GM18505 (cell line): Measurements from ENCODE around the gene PRM1.
A peak's percentile ranks its signal among the peaks of the same experiment; 100 is the strongest.

Experiments used
- ATAC-seq: cut with Tn5 transposase; IDR thresholded peaks from one replicate; pipeline ENCODE4 v1.9.1; 2021; ENCODE audit not compliant: unreplicated experiment
- POLR2A ChIP-seq: IDR thresholded peaks from 4 replicates; pipeline ENCODE4 v1.6.1; 2011; ENCODE audit warnings: borderline replicate concordance; ENCODE audit not compliant: insufficient read depth, insufficient read length; ENCODE audit errors: extremely low read depth

The PRM1 gene

DNA sequence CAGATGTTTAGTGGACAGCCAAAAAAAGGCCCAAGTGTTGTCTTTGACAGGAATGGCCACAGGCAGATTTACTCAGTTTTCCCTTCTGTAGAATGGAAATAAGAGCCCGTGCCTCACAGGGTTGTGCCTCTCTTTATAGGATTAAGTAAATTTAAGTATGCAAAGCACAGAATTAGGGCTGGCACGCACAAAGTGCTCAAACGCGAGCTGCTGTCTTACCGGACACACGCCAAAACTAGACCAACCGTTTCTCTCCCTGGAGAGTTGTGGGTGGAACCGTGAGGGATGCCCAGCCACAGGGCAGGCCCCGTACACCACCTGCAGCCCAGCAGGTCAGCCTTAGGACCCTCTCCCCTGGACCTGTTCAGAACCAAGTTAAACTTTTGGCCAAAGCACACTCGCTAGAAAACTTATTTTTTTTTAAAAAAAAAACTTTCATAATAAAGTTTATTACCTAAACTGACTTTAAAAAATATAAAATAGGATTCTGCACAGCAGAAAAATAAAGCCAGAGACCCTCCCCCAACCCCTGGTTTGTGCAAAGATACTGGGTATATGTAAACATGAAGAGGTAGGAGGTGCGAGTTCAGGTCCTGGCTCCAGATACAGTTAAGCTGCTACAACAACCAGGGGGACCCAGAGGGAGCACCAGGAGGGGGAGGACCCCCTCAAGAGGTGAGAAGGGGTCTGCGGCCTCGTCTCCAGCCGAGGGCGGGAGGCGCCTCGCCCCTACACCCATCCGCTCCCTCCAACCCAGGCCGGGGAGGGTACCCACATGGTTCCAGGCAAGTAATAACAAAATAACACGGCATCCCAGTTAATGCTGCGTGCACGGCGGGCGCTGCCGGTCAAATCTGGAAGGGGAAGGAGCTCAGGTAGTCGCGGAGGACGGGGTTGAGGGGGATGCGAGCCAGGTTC lies 26.9 kb downstream of the PRM1 start:
- no peak for ATAC-seq
- TF ChIP-seq POLR2A = peak; percentile 2

DNA sequence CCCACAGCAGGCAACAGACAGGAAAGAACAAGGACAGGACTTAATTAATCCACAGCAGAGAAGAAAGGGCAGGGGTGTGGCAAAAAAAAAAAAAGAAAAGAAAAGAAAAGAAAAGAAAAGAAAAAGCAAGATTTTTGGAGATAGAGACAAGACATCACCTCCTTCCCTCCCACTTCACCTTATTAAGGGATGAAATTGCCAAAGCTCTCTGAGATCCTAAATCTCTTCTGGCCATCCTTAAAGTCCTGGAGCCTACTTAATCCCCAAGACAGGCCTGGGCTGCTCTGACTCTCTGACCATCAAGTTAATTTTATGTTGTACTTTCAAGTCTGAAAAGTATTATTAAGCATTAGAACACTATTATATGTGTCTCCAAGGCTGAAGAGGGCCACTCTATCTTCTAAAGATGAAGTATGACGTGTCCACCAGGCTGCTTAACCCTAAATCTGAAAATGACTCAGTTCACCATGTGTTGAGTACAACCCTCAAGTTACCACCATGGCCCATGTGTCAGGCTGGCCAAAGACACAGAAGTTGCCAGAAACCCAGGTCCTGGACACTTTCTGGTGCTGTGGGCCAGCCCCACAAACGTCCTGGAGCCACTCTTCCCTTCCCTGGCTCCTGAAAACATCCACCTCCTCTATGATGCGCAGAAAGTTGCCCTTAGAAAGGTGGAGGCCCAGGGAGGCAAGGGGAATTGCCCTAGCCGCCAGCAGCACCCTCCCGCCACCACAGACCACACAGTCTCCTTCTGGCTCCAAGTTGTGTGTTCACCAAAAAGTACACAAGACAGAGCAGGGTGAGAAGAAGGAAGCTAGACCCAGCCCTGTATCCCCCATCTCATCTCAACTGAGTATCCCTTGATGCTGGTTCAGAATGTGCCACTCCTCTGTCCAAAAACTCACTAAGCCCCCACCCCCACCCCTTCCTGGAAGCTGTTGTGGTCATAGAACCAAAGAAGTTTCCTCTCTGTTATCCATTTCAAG lies 27.8 kb downstream of the PRM1 start:
- ATAC-seq = no peak
- peak; percentile 55 for TF ChIP-seq POLR2A

DNA sequence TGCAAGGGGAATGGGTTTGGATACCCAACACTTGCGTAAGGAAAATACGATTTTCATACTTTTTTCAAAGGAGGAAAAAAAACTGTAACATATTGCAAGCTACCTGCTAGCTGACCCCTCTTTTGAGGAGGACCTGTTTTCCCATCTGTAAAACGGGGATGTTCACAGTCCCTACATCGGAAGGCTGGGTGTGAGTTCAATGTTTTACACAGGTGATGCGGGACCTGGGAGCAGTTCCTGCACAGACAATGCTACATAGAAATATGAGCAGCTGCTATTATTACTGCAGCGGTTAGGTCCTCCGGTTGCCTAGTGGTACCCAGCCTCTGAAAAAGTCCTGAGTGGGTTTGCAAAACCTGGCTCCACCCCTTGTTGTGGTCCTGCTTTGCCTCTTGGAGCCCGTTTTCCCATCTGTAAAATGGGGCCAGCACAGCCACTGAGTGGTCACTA lies 28.6 kb downstream of the PRM1 start:
- no peak for ATAC-seq
- peak; percentile 2 for TF ChIP-seq POLR2A

GRCh38 chr16:11251525-11252481 lies 29.3 kb downstream of the PRM1 start:
- no peak for ATAC-seq
- peak; percentile 63 for TF ChIP-seq POLR2A

- no peak for ATAC-seq
- no peak for TF ChIP-seq POLR2A
These were observed 30.2 kb downstream of the PRM1 start for GRCh38 chr16:11250786-11251524.

DNA sequence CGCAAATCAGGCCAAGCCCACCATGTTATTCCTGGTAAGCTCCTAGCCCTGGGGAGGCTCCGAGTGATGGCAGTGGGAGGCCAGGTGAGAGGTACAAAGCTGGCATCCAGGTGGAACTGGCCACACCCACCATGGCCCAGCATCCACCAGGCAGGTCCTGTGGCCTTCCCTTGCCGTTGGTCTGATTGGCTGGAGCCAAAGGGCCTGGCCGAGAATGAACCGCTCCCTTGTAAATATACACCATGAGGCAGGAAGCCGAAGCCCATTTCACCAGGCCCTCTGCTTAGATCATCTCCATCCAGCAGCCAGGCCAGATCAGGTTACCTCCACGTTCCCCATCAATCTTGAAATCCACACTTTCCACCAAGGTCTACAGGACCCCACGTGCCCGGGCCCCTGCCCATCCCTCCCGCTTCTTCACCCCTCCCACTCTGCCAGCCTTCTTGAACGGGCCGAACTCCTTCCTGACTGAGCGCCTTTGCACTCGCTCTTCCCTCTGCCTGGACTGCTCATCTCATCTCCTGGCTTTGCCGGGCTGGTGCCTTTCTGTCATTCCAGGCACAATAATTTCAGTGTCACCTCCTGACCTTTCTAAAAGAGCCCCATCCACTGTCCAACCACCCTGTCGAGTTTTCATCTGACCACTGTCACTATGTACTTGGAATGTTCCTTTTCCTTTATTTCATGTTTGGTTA lies 30.9 kb downstream of the PRM1 start:
- no peak for ATAC-seq
- peak; percentile 42 for TF ChIP-seq POLR2A

DNA sequence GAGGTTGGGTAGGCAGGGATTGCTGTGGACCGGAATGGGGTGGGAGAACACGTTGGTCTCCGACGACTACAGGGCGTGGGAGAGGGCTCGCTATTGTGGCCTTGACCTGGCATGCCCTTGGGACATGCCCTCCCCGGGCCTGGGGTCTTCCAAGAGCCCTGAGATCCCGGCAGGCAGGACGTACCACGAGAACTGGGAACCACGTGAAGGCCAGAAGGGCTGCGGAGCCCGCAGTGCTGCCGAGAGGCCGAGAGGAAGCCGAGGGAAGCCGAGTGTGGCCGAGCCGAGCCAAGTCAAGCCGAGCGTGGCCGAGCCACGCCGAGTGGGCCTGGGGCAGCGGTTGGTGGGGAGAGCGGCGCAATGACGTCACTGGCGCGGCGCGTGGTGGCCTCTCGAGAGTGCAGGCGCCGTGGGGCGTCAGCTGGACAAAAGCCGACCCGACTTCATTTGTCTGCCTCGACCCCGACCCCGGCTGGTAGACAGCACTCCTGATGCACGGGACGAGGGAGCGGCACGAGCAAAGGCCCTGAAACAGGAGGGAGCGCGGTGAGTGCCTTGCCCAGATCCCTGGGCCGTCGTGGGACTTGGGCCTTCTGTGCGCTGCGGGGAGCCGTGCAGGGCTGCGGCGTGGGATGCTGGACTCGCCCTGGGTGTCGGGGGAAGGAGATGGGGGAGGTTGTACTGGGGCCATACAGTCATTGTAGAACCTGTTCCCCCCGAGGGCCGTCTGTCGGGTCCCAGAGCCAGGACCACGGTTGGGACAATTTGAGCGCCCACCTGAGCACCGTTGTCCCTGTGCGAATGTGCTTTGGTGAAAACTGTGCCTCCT lies 31.7 kb downstream of the PRM1 start:
- no peak for TF ChIP-seq POLR2A
- no peak for ATAC-seq

DNA sequence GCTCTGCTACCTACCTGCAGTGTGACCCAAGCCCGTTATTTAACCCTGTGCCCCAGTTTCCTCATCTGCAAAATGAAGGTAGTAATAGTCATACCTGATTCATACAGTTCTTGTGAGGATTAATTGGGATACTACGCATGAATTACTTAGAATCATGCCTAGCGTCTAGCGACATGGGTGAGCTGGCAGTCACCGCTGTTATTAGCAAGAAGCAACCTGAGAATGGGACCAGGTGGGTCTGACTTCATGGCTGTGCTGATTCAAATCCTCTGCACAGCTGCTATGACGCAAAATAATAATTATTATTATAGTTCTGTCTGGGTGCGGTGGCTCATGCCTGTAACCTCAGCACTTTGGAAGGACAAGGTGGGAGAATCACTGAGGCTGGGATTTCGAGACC lies 33.0 kb downstream of the PRM1 start:
- no peak for TF ChIP-seq POLR2A
- no peak for ATAC-seq

DNA sequence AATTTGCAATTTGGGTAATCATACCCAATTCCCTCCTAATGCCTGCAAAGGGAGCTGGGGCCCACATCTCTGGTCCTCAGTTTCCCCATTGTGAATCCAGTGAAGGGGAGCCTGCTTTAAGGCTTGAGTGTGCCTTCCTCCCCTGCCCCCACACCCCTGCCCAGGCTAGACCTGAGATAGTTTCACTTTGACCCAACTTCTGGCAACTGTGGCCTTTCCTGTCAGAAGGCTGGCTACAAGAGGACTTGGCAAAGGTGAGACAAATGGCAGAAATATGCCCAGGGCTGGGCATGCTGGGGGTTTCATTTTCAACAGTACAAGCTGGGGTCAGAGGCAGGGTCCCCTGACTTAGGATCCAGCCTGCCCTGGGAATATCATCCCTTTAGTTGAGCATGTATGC lies 35.1 kb downstream of the PRM1 start:
- ATAC-seq = no peak
- no peak for TF ChIP-seq POLR2A

DNA sequence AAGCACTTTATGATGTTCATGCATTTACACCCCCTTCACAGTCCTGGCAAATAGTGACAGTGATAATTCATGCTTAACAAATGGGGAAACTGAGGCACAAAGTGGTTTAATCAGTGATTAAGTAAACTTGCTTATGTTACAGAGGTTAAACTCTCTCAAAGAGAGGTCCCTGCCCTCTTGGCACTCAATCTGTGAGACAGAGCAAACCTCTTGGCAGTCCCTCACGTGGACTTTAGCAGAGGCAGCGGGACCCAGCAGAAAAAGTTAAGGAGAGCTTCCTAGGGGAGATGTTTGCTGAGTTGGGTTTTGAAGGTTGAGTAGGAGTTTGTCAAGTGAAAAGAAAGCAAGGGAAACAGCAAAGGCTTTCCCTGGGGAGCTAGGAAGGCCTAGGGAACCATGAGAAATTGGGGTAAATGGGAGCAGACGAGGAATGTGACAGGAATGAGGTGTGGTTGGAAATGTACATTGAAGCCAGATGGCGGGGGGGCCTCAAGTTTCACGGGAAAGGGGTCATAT lies 35.9 kb downstream of the PRM1 start:
- ATAC-seq = no peak
- TF ChIP-seq POLR2A = no peak
